Measurements from ENCODE around the gene VCL. TPM values are rescaled to one million over a fixed set of nuclear protein-coding genes. Genes with fewer than 3 reads are reported as not detected.

The VCL gene
- total RNA-seq, 1 experiment from 2014 or later, result 291 TPM

DNA sequence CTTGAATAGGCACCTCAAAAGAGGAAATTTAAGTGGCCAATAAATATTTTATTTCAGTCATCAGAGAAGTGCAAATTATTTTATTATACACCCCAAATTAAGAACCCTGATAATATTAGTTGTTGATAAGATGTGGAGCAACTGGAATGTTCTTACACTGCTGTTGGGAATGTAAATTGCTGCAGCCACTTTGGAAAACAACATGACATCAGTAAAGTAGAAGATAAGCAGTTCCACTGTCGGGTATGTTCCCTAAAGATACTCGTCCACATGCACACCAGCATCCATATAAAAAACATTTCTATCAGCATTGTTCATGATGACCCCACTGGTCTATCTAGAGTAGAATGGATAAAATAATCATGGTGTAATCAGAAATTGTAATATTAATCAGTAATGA lies 46.5 kb downstream of the VCL start:
- H3K23me2 ChIP-seq (ENCODE audit: insufficient read length, low read depth, low read length, poor library complexity, severe bottlenecking), result no peaks in the 10 kb centered on the region
- H2AFZ ChIP-seq (ENCODE audit: low read length), result no peak overlapping the region
- no peak overlapping the region for H3K18ac ChIP-seq (ENCODE audit: insufficient read length, low read depth, low read length)
- H4K20me1 ChIP-seq (ENCODE audit: control insufficient read depth, insufficient read depth, insufficient read length), result no peaks in the 10 kb centered on the region
- H3K4ac ChIP-seq (ENCODE audit: low read depth, low read length), result no peak overlapping the region
- Mint-ChIP-seq H3K4me1 (peaks cover 2 to 7% of the 10 kb centered on the region in 2 experiments; a peak in 3 of 4 replicates), H3K9me3 (no peaks in the 10 kb centered on the region), H3K27ac (no peak overlapping the region), H3K27me3 (ENCODE audit: low read depth) (no peaks in the 10 kb centered on the region), H3K36me3 (ENCODE audit: insufficient read depth in 1 of 3, low read depth in 3 of 3) (peaks cover 17 to 38% (median 36%) of the 10 kb centered on the region in 3 experiments; a peak in 6 of 7 replicates), H3K4me3 (no peak overlapping the region)
- no peak overlapping the region for H3T11ph ChIP-seq (ENCODE audit: low read length)
- H3K9ac ChIP-seq (ENCODE audit: extremely low read depth, insufficient read length, low read length), result no peak overlapping the region
- no peak overlapping the region for H2BK15ac ChIP-seq (ENCODE audit: low read depth, low read length)
- H2BK12ac ChIP-seq (ENCODE audit: insufficient read length, low read depth, low read length), result no peak overlapping the region
- H3K14ac ChIP-seq (ENCODE audit: insufficient read depth, low read length), result no peak overlapping the region
- no peak overlapping the region for H3K56ac ChIP-seq (ENCODE audit: insufficient read length, low read depth, low read length)
- H3K23ac ChIP-seq (ENCODE audit: insufficient read length, low read depth, low read length), result no peak overlapping the region
- no peaks in the 10 kb centered on the region for H3K79me1 ChIP-seq (ENCODE audit: insufficient read depth, low read depth, low read length, poor library complexity, severe bottlenecking)
- H3K9me3 ChIP-seq (ENCODE audit: control insufficient read depth, low read depth, low read length), result no peaks in the 10 kb centered on the region
- no peak overlapping the region for H4K8ac ChIP-seq (replicated peaks; ENCODE audit: insufficient read length, low read depth, low read length)
- no peak for DNase-seq
- no peak overlapping the region for H2BK5ac ChIP-seq (ENCODE audit: insufficient read length, low read length)
- H3K79me2 ChIP-seq (ENCODE audit: insufficient read depth, low read length), result peaks cover 8% of the 10 kb centered on the region; the same call in 1 of the 2 replicates
- H2BK20ac ChIP-seq (ENCODE audit: low read depth, low read length, poor library complexity, severe bottlenecking), result no peak overlapping the region
- TF ChIP-seq CTCF (conservative IDR thresholded peaks at IDR 0.05), result no peak
- H3K4me1 ChIP-seq (ENCODE audit: insufficient read depth, low read length), result no peaks in the 10 kb centered on the region; the same call in 1 of the 2 replicates
- H4K5ac ChIP-seq (ENCODE audit: insufficient read length, low read depth, low read length), result no peak overlapping the region
- no peak overlapping the region for H2AK5ac ChIP-seq (ENCODE audit: insufficient read length, low read length)
- no CpG with 5 or more reads among the region's 2 CpGs for WGBS (ENCODE audit: extremely low coverage, insufficient read length, low lambda C conversion rate)
- H3K4me2 ChIP-seq (ENCODE audit: insufficient read depth, insufficient read length, low read length), result no peak overlapping the region
- H3K27me3 ChIP-seq (ENCODE audit: insufficient read depth, low read length), result no peaks in the 10 kb centered on the region
- H4K91ac ChIP-seq (ENCODE audit: insufficient read length, low read depth, low read length), result no peak overlapping the region
- H3K27ac ChIP-seq (ENCODE audit: insufficient read length, low read depth, low read length), result no peak overlapping the region
- H2BK120ac ChIP-seq (ENCODE audit: low read depth, low read length, poor library complexity, severe bottlenecking), result no peak overlapping the region

Data from H9 (cell line).